NCI-H2196 treated with DMSO at 0.1 percent for 48 hours (cell line): ENCODE results near the gene NMT2.

Experiments used
- DNase-seq: peaks from one replicate; lab custom pipeline; 2025; ENCODE audit not compliant: unreplicated experiment; lab: John Stamatoyannopoulos, UW

The NMT2 gene

GRCh38 chr10:15182540-15183207 lies 14.2 kb upstream of the NMT2 start:
- DNase-seq: no peak

- no peak for DNase-seq
Measured at GRCh38 chr10:15181576-15182156, 13.2 kb upstream of the NMT2 start.

GRCh38 chr10:15180736-15181135 lies 12.2 kb upstream of the NMT2 start:
- DNase-seq: no peak

- DNase-seq: no peak
Measured at GRCh38 chr10:15176269-15176668, 7.8 kb upstream of the NMT2 start.

- no peak for DNase-seq
Measured at GRCh38 chr10:15175587-15175986, 7.1 kb upstream of the NMT2 start.

GRCh38 chr10:15172306-15172840 lies 3.9 kb upstream of the NMT2 start:
- DNase-seq: no peak

GRCh38 chr10:15169555-15170401 lies 1.3 kb upstream of the NMT2 start:
- DNase-seq: no peak

GRCh38 chr10:15168786-15169554 lies 477 bp upstream of the NMT2 start:
- DNase-seq: peak; percentile 48

- DNase-seq: no peak
Measured at GRCh38 chr10:15167411-15168290, 842 bp downstream of the NMT2 start.

- DNase-seq: no peak
Measured at GRCh38 chr10:15166325-15166724, 2.2 kb downstream of the NMT2 start.

GRCh38 chr10:15163253-15163828 lies 5.2 kb downstream of the NMT2 start:
- DNase-seq: no peak

- no peak for DNase-seq
Measured at GRCh38 chr10:15158972-15159371, 9.5 kb downstream of the NMT2 start.

- no peak for DNase-seq
Measured at GRCh38 chr10:15158448-15158847, 10.0 kb downstream of the NMT2 start.

GRCh38 chr10:15155978-15156656 lies 12.4 kb downstream of the NMT2 start:
- no peak for DNase-seq

- no peak for DNase-seq
Measured at GRCh38 chr10:15152556-15152955, 15.9 kb downstream of the NMT2 start.

- no peak for DNase-seq
Measured at GRCh38 chr10:15150563-15150962, 17.9 kb downstream of the NMT2 start.

- no peak for DNase-seq
Measured at GRCh38 chr10:15149042-15149771, 19.3 kb downstream of the NMT2 start.

GRCh38 chr10:15147594-15148392 lies 20.7 kb downstream of the NMT2 start:
- DNase-seq: no peak
